ENCODE measurements around the gene ANGPTL4.
A peak's percentile ranks its signal among the peaks of the same experiment; 100 is the strongest.
"Not testable (repeated sequence)": the region's sequence is repeated elsewhere in the genome, so short reads cannot be mapped to it uniquely, and the experiment has no call there.

The ANGPTL4 gene

GRCh38 chr19:8361921-8362793 is 1.8 kb upstream of the ANGPTL4 start:
- peak; percentile 80 for DNase-seq (ENCODE audit: low spot score)

GRCh38 chr19:8366121-8366581 is 2.2 kb downstream of the ANGPTL4 start:
- DNase-seq (ENCODE audit: low spot score), result no peak

GRCh38 chr19:8366961-8367326 is 3.0 kb downstream of the ANGPTL4 start:
- no peak for DNase-seq (ENCODE audit: low spot score)

- DNase-seq (ENCODE audit: low spot score), result peak; percentile 77
These were observed 3.5 kb downstream of the ANGPTL4 start for GRCh38 chr19:8367327-8368001.

GRCh38 chr19:8370176-8371010 is 6.4 kb downstream of the ANGPTL4 start:
- DNase-seq (ENCODE audit: low spot score), result no peak

GRCh38 chr19:8371011-8371804 is 7.3 kb downstream of the ANGPTL4 start:
- DNase-seq (ENCODE audit: low spot score), result no peak

- no peak for DNase-seq (ENCODE audit: low spot score)
These were observed 10.2 kb downstream of the ANGPTL4 start for GRCh38 chr19:8373867-8374813.

GRCh38 chr19:8375766-8376165 is 11.8 kb downstream of the ANGPTL4 start:
- DNase-seq (ENCODE audit: low spot score), result not testable (repeated sequence)

- DNase-seq (ENCODE audit: low spot score), result not testable (repeated sequence)
These were observed 12.5 kb downstream of the ANGPTL4 start for GRCh38 chr19:8376373-8376974.

- no peak for DNase-seq (ENCODE audit: low spot score)
These were observed 13.6 kb downstream of the ANGPTL4 start for GRCh38 chr19:8377598-8377997.

- not testable (repeated sequence) for DNase-seq (ENCODE audit: low spot score)
These were observed 15.4 kb downstream of the ANGPTL4 start for GRCh38 chr19:8379156-8379891.

- not testable (repeated sequence) for DNase-seq (ENCODE audit: low spot score)
These were observed 20.6 kb downstream of the ANGPTL4 start for GRCh38 chr19:8384569-8384968.

GRCh38 chr19:8385103-8385502 is 21.1 kb downstream of the ANGPTL4 start:
- not testable (repeated sequence) for DNase-seq (ENCODE audit: low spot score)

GRCh38 chr19:8385566-8385965 is 21.6 kb downstream of the ANGPTL4 start:
- DNase-seq (ENCODE audit: low spot score), result not testable (repeated sequence)

- DNase-seq (ENCODE audit: low spot score), result not testable (repeated sequence)
These were observed 22.5 kb downstream of the ANGPTL4 start for GRCh38 chr19:8386419-8386818.

- DNase-seq (ENCODE audit: low spot score), result no peak
These were observed 23.0 kb downstream of the ANGPTL4 start for GRCh38 chr19:8386990-8387389.

- no peak for DNase-seq (ENCODE audit: low spot score)
These were observed 24.0 kb downstream of the ANGPTL4 start for GRCh38 chr19:8387688-8388611.

GRCh38 chr19:8388612-8388958 is 24.6 kb downstream of the ANGPTL4 start:
- DNase-seq (ENCODE audit: low spot score), result no peak

Measured in putamen (tissue), 1 donor.